HEK293T (cell line): ENCODE measurements around the gene CTNNA3.

Experiments used
- BHLHE40 ChIP-seq: fragments of 450-650 bp; IDR thresholded peaks from 2 replicates; pipeline ENCODE4 v1.6.1; 2016; ENCODE audit warnings: mild to moderate bottlenecking, moderate library complexity, borderline replicate concordance
- ELF4 ChIP-seq: fragments of 450-650 bp; IDR thresholded peaks from 2 replicates; pipeline ENCODE4 v1.6.1; 2017; ENCODE audit warnings: antibody characterized with exemption
- FOXK2 ChIP-seq: fragments of 450-650 bp; IDR thresholded peaks from 2 replicates; pipeline ENCODE4 v1.6.1; 2016; ENCODE audit warnings: mild to moderate bottlenecking
- FOXM1 ChIP-seq: fragments of 450-650 bp; IDR thresholded peaks from 2 replicates; pipeline ENCODE4 v1.6.1; 2017; ENCODE audit warnings: mild to moderate bottlenecking, borderline replicate concordance
- HDGF ChIP-seq: fragments of 450-650 bp; IDR thresholded peaks from 2 replicates; pipeline ENCODE4 v1.6.1; 2017; ENCODE audit warnings: antibody characterized with exemption, borderline replicate concordance
- L3MBTL2 ChIP-seq: fragments of 450-650 bp; conservative IDR thresholded peaks from 2 replicates; pipeline ENCODE4 v1.6.1; 2016; ENCODE audit warnings: mild to moderate bottlenecking
- SP1 ChIP-seq: fragments of 450-650 bp; IDR thresholded peaks from 2 replicates; pipeline ENCODE4 v1.6.1; 2017
- SUZ12 ChIP-seq: fragments of 450-650 bp; IDR thresholded peaks from 2 replicates; pipeline ENCODE4 v1.6.1; 2016; ENCODE audit warnings: mild to moderate bottlenecking
- TARDBP ChIP-seq: fragments of 450-650 bp; IDR thresholded peaks from 2 replicates; pipeline ENCODE4 v1.6.1; 2016

DNA sequence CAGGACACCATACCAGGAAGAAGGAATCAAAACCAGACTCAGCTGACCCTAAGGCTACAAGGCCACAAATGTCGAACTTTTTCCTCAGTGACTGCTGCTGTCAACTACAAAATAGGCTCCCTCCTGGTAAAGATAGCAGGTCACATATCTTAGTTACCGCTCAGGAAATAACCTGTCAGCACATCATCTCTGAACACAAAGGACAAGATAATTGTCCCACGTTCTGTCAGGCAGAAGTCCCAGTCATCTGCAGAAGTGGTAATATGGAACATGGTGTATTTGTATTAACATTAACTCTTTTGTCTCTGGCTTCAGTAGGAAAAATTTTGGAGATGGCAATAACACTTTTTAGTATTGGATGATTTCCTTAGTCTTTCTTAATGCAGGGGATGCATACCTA is 1400.4 kb downstream of the CTNNA3 start:
- no peak for TF ChIP-seq ELF4
- no peak for TF ChIP-seq SP1
- no peak for TF ChIP-seq SUZ12
- TF ChIP-seq FOXM1: no peak
- no peak for TF ChIP-seq L3MBTL2
- no peak for TF ChIP-seq TARDBP
- no peak for TF ChIP-seq BHLHE40
- no peak for TF ChIP-seq HDGF
- TF ChIP-seq FOXK2: no peak
